Right renal cortex interstitium (tissue), 3 donors: ENCODE measurements around the gene HLF. TPM values are rescaled to one million over a fixed set of nuclear protein-coding genes. Genes with fewer than 3 reads are reported as not detected.

Experiments
- DNase-seq, 3 donors: peaks; one replicate each; pipeline ENCODE4 v3.0.0-alpha.2; 2013; ENCODE audit warnings: low read depth in 3 of 3, low spot score in 2 of 3
- polyA plus RNA-seq, 3 donors: library from polyadenylated mRNA; unstranded; fragments of 120-200 nt; gene quantifications; one replicate each; pipeline ENCODE4 v1.2.1, GENCODE V29; 2013; ENCODE audit not compliant: insufficient read length in 3 of 3

HLF gene
- polyA plus RNA-seq, 3 donors, result 5.1 to 5.6 (median 5.5) TPM

- no peak for DNase-seq
Observed at GRCh38 chr17:55288356-55289105, 23.8 kb downstream of the HLF start.

GRCh38 chr17:55289106-55289446, 24.3 kb downstream of the HLF start:
- DNase-seq, result no peak

GRCh38 chr17:55289978-55290377, 25.2 kb downstream of the HLF start:
- no peak for DNase-seq

GRCh38 chr17:55290492-55291113, 25.8 kb downstream of the HLF start:
- no peak for DNase-seq

- DNase-seq, result no peak
Observed at GRCh38 chr17:55291114-55291507, 26.4 kb downstream of the HLF start.

GRCh38 chr17:55292094-55292493, 27.3 kb downstream of the HLF start:
- no peak for DNase-seq

GRCh38 chr17:55294042-55294751, 29.4 kb downstream of the HLF start:
- DNase-seq, result no peak

- peak in 1 of 3 donors; percentile 52 for DNase-seq
Observed at GRCh38 chr17:55295411-55296170, 30.8 kb downstream of the HLF start.

- DNase-seq, result no peak
Observed at GRCh38 chr17:55296171-55296695, 31.5 kb downstream of the HLF start.

- DNase-seq, result no peak
Observed at GRCh38 chr17:55296699-55297098, 31.9 kb downstream of the HLF start.

GRCh38 chr17:55298111-55298730, 33.5 kb downstream of the HLF start:
- no peak for DNase-seq

- DNase-seq, result no peak
Observed at GRCh38 chr17:55299162-55299838, 34.5 kb downstream of the HLF start.

GRCh38 chr17:55299890-55300289, 35.1 kb downstream of the HLF start:
- DNase-seq, result no peak

GRCh38 chr17:55300479-55301290, 35.9 kb downstream of the HLF start:
- no peak for DNase-seq

- DNase-seq, result no peak
Observed at GRCh38 chr17:55301521-55302406, 37.0 kb downstream of the HLF start.

GRCh38 chr17:55302407-55302787, 37.6 kb downstream of the HLF start:
- DNase-seq, result no peak

GRCh38 chr17:55303008-55303493, 38.3 kb downstream of the HLF start:
- no peak for DNase-seq

- DNase-seq, result no peak
Observed at GRCh38 chr17:55303701-55304145, 39.0 kb downstream of the HLF start.
